WTC11 (cell line): ENCODE measurements around the gene TRMT44.

Source experiments
- CREM ChIP-seq: sonication (generic); formaldehyde crosslinking; IDR thresholded peaks from 2 replicates; pipeline ENCODE4 v1.8.1; 2022; ENCODE audit warnings: mild to moderate bottlenecking, missing genetic modification reagents, moderate library complexity
- ESRRA ChIP-seq: sonication (generic); formaldehyde crosslinking; IDR thresholded peaks from 2 replicates; pipeline ENCODE4 v1.8.1; 2022; ENCODE audit warnings: mild to moderate bottlenecking, missing genetic modification reagents, borderline replicate concordance
- FOXJ3 ChIP-seq: sonication (generic); formaldehyde crosslinking; IDR thresholded peaks from 2 replicates; pipeline ENCODE4 v1.9.0; 2021; ENCODE audit warnings: missing genetic modification reagents, mild to moderate bottlenecking, borderline replicate concordance
- GRHL2 ChIP-seq: fragments of 250-450 bp; sonication (Bioruptor Pico); IDR thresholded peaks from 2 replicates; pipeline ENCODE4 v1.8.0; 2022; ENCODE audit warnings: mild to moderate bottlenecking, moderate library complexity; ENCODE audit not compliant: insufficient replicate concordance, severe bottlenecking
- RELA ChIP-seq: sonication (generic); formaldehyde crosslinking; IDR thresholded peaks from 2 replicates; pipeline ENCODE4 v1.8.1; 2022; ENCODE audit warnings: missing genetic modification reagents, mild to moderate bottlenecking, borderline replicate concordance
- TEAD4 ChIP-seq: sonication (generic); formaldehyde crosslinking; IDR thresholded peaks from 2 replicates; pipeline ENCODE4 v1.8.0; 2022; ENCODE audit warnings: mild to moderate bottlenecking, missing genetic modification reagents
- ZNF263 ChIP-seq: sonication (generic); formaldehyde crosslinking; IDR thresholded peaks from 2 replicates; pipeline ENCODE4 v1.8.1; 2022; ENCODE audit warnings: low read depth, mild to moderate bottlenecking, moderate library complexity, missing genetic modification reagents
- ZNF423 ChIP-seq: fragments of 250-450 bp; sonication (Bioruptor Pico); IDR thresholded peaks from 2 replicates; pipeline ENCODE4 v2.1.2; 2022; ENCODE audit warnings: mild to moderate bottlenecking, moderate library complexity
- TF ChIP-seq, protein P1 (sequence below): fragments of 200-600 bp; IDR thresholded peaks from 2 replicates; pipeline ENCODE4 v1.8.0; 2022; ENCODE audit warnings: antibody characterized with exemption
- TF ChIP-seq, protein P2 (sequence below): sonication (generic); formaldehyde crosslinking; IDR thresholded peaks from 2 replicates; pipeline ENCODE4 v1.8.0; 2022; ENCODE audit warnings: mild to moderate bottlenecking, missing genetic modification reagents
- TF ChIP-seq, protein P3 (sequence below): sonication (generic); formaldehyde crosslinking; IDR thresholded peaks from 2 replicates; pipeline ENCODE4 v1.8.0; 2023; ENCODE audit warnings: missing genetic modification reagents
- TF ChIP-seq, protein P4 (sequence below): sonication (generic); formaldehyde crosslinking; IDR thresholded peaks from 2 replicates; pipeline ENCODE4 v1.8.0; 2022; ENCODE audit warnings: mild to moderate bottlenecking, missing genetic modification reagents
- TF ChIP-seq, protein P5 (sequence below): sonication (generic); formaldehyde crosslinking; IDR thresholded peaks from 2 replicates; pipeline ENCODE4 v1.8.0; 2022; ENCODE audit warnings: mild to moderate bottlenecking, missing genetic modification reagents

DNA sequence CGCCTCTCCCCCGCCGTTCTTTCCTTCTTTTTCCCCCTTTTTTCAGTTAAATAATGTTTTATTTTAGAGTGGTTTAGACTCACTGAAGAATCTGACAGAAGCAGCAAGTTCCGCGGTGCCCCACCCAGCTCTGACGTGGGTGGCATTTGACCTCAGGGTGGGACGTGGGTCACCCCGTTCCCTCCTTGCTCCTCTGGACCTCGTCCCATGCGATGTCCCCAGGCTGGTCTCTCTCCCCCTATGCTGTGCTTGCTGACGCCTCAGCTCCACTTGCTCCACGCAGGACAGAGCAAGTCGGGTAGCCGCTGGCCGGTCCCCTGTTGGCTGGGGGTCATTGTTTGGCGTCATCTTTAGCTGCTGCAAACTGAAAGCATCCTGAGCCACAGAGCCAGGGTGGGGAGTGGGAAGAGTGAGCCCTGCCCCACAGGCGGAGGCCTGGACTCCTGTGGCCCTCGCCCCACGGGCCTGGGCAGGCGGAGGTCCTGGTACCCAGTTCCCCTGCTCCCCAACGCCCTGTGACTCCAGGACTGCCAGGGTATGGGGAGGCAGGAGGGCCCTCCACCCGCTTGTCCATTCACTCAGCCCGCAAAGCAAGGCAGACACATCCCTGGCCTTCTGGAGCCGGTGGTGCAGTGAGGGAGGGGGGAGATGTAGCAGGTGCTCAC is 30.8 kb downstream of the TRMT44 start:
- no peak for TF ChIP-seq FOXJ3 (CRISPR knock-in tag)
- no peak for TF ChIP-seq ZNF423 (CRISPR knock-in tag)
- TF ChIP-seq, protein P1, sequence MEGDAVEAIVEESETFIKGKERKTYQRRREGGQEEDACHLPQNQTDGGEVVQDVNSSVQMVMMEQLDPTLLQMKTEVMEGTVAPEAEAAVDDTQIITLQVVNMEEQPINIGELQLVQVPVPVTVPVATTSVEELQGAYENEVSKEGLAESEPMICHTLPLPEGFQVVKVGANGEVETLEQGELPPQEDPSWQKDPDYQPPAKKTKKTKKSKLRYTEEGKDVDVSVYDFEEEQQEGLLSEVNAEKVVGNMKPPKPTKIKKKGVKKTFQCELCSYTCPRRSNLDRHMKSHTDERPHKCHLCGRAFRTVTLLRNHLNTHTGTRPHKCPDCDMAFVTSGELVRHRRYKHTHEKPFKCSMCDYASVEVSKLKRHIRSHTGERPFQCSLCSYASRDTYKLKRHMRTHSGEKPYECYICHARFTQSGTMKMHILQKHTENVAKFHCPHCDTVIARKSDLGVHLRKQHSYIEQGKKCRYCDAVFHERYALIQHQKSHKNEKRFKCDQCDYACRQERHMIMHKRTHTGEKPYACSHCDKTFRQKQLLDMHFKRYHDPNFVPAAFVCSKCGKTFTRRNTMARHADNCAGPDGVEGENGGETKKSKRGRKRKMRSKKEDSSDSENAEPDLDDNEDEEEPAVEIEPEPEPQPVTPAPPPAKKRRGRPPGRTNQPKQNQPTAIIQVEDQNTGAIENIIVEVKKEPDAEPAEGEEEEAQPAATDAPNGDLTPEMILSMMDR: no peak
- no peak for TF ChIP-seq RELA
- TF ChIP-seq, protein P2, sequence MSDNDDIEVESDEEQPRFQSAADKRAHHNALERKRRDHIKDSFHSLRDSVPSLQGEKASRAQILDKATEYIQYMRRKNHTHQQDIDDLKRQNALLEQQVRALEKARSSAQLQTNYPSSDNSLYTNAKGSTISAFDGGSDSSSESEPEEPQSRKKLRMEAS (CRISPR knock-in tag): no peak
- no peak for TF ChIP-seq ZNF263 (CRISPR knock-in tag)
- TF ChIP-seq GRHL2 (CRISPR knock-in tag): no peak
- TF ChIP-seq, protein P3, sequence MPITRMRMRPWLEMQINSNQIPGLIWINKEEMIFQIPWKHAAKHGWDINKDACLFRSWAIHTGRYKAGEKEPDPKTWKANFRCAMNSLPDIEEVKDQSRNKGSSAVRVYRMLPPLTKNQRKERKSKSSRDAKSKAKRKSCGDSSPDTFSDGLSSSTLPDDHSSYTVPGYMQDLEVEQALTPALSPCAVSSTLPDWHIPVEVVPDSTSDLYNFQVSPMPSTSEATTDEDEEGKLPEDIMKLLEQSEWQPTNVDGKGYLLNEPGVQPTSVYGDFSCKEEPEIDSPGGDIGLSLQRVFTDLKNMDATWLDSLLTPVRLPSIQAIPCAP (CRISPR knock-in tag): no peak
- TF ChIP-seq, protein P4, sequence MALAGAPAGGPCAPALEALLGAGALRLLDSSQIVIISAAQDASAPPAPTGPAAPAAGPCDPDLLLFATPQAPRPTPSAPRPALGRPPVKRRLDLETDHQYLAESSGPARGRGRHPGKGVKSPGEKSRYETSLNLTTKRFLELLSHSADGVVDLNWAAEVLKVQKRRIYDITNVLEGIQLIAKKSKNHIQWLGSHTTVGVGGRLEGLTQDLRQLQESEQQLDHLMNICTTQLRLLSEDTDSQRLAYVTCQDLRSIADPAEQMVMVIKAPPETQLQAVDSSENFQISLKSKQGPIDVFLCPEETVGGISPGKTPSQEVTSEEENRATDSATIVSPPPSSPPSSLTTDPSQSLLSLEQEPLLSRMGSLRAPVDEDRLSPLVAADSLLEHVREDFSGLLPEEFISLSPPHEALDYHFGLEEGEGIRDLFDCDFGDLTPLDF: no peak
- no peak for TF ChIP-seq CREM
- TF ChIP-seq TEAD4 (CRISPR knock-in tag): no peak
- no peak for TF ChIP-seq ESRRA (CRISPR knock-in tag)
- TF ChIP-seq, protein P5, sequence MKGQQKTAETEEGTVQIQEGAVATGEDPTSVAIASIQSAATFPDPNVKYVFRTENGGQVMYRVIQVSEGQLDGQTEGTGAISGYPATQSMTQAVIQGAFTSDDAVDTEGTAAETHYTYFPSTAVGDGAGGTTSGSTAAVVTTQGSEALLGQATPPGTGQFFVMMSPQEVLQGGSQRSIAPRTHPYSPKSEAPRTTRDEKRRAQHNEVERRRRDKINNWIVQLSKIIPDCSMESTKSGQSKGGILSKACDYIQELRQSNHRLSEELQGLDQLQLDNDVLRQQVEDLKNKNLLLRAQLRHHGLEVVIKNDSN (CRISPR knock-in tag): no peak
